ENCODE data around the gene NFU1.

- TF ChIP-seq POLR2AphosphoS5 (IDR thresholded peaks at IDR 0.05; ENCODE audit: borderline replicate concordance, low read depth, low read length) (no peak), EZH2 (IDR thresholded peaks at IDR 0.05) (no peak), FOXP2 (optimal IDR thresholded peaks at IDR 0.05; ENCODE audit: control extremely low read depth, extremely low read length, insufficient read depth) (no peak)
Observed at GRCh38 chr2:69466728-69467127, 29.5 kb upstream of the NFU1 start.
